ENCODE measurements around the gene KNDC1. TPM values are rescaled to one million over a fixed set of nuclear protein-coding genes. Genes with fewer than 3 reads are reported as not detected.

The KNDC1 gene
- polyA plus RNA-seq, 1 donor (not counting 4 experiments of a cell fraction or from before 2014, with no cell fraction given): 0.20 TPM

DNA sequence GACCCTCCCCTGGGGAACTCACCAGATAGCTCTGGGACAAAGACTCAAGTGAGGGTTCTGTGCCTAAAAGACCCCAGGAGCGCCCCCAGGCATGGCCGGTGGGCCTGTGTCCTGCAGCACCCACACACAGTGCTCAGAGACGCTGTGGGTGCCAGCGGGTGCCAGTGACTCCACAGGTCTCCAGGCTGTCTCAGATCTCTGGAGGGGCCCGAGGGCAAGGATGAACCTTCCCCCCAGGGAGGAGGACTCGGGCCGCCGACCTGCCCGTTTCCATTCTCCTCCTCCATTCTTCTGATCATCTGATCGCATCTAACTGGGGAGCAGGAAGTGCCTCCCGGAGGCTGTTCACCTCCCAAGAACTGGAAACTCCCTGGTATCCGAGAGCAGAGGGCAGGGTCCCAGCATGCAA lies 115.7 kb downstream of the KNDC1 start:
- peak; percentile 46 for FAIRE-seq
- Histone ChIP-seq H3K4me1 (ENCODE audit: control insufficient read depth, extremely low read depth, insufficient read depth, low read length) (peaks cover 39% of the 10 kb centered on the region), H3K4me2 (ENCODE audit: control insufficient read depth, extremely low read depth, insufficient read depth, low read depth, low read length) (peak overlapping the region; percentile 73), H3K4me3 (ENCODE audit: control insufficient read depth in 2 of 3, extremely low read depth in 1 of 3, insufficient read depth in 2 of 3, low read depth in 1 of 3, low read length in 3 of 3) (peak overlapping the region; percentile 61 to 96 (median 86)), H3K9me3 (ENCODE audit: control insufficient read depth, low read depth, low read length) (no peaks in the 10 kb centered on the region), H3K79me2 (ENCODE audit: control insufficient read depth, insufficient read depth, low read length) (peaks cover 52% of the 10 kb centered on the region), H3K9ac (ENCODE audit: control insufficient read depth, extremely low read depth, insufficient read depth, low read length) (peak overlapping the region; percentile 99), H4K20me1 (ENCODE audit: control insufficient read depth, extremely low read depth, insufficient read depth, low read length) (no peaks in the 10 kb centered on the region), H3K27ac (ENCODE audit: control insufficient read depth, insufficient read depth, low read length) (peak overlapping the region; percentile 98), H3K9me1 (ENCODE audit: control insufficient read depth, extremely low read depth, insufficient read depth, low read length) (no peaks in the 10 kb centered on the region), H2AFZ (ENCODE audit: control insufficient read depth, low read length) (no peak overlapping the region), H3K36me3 (ENCODE audit: control insufficient read depth in 2 of 2, extremely low read depth in 1 of 2, insufficient read depth in 2 of 2, low read length in 2 of 2) (peaks cover 15 to 27% of the 10 kb centered on the region in 2 experiments), H3K27me3 (ENCODE audit: control insufficient read depth, extremely low read depth, insufficient read depth, low read length) (no peaks in the 10 kb centered on the region)
- dilution Hi-C loops (cut with MboI; ENCODE audit: extremely low pct_ligation_motif_present, low sequenced_read_pairs): no loop called here
- TF ChIP-seq, protein P1, sequence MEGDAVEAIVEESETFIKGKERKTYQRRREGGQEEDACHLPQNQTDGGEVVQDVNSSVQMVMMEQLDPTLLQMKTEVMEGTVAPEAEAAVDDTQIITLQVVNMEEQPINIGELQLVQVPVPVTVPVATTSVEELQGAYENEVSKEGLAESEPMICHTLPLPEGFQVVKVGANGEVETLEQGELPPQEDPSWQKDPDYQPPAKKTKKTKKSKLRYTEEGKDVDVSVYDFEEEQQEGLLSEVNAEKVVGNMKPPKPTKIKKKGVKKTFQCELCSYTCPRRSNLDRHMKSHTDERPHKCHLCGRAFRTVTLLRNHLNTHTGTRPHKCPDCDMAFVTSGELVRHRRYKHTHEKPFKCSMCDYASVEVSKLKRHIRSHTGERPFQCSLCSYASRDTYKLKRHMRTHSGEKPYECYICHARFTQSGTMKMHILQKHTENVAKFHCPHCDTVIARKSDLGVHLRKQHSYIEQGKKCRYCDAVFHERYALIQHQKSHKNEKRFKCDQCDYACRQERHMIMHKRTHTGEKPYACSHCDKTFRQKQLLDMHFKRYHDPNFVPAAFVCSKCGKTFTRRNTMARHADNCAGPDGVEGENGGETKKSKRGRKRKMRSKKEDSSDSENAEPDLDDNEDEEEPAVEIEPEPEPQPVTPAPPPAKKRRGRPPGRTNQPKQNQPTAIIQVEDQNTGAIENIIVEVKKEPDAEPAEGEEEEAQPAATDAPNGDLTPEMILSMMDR (optimal IDR thresholded peaks at IDR 0.05 in 1 of 3, IDR thresholded peaks at IDR 0.05 in 1 of 3, conservative IDR thresholded peaks at IDR 0.05 in 1 of 3; ENCODE audit: extremely low read depth in 1 of 3, insufficient read depth in 2 of 3, low read length in 3 of 3): peak in 2 of 3 experiments; percentile 10 to 30
- TF ChIP-seq EZH2 (IDR thresholded peaks at IDR 0.05; ENCODE audit: low read length): no peak
- no peak for DNase-seq (ENCODE audit: low read depth, low spot score)

Other genes with a start within 250 kb of the KNDC1 start
- gene CFAP46, start 217.6 kb upstream of the KNDC1 start, polyA plus RNA-seq: 0.55 to 1.00 TPM (median 0.94 TPM) in 3 replicates
- not detected in 3 replicates for gene ADGRA1, start 72.3 kb upstream of the KNDC1 start, polyA plus RNA-seq
- gene UTF1, start 70.0 kb downstream of the KNDC1 start, polyA plus RNA-seq: not detected in 3 replicates
- not detected in 3 replicates for gene VENTX, start 77.6 kb downstream of the KNDC1 start, polyA plus RNA-seq
- 24.9 to 55.4 TPM (median 42.0 TPM) in 3 replicates for gene ADAM8, start 116.6 kb downstream of the KNDC1 start, polyA plus RNA-seq
- 38.0 to 55.8 TPM (median 48.2 TPM) in 3 replicates for gene TUBGCP2, start 148.7 kb downstream of the KNDC1 start, polyA plus RNA-seq
- 15.3 to 22.0 TPM (median 20.2 TPM) in 3 replicates for gene ZNF511, start 148.7 kb downstream of the KNDC1 start, polyA plus RNA-seq
- gene CALY, start 176.7 kb downstream of the KNDC1 start, polyA plus RNA-seq: not detected in 3 replicates
- not detected in 3 replicates for gene PRAP1, start 187.2 kb downstream of the KNDC1 start, polyA plus RNA-seq
- 11.3 to 15.5 TPM (median 14.2 TPM) in 3 replicates for gene FUOM, start 197.8 kb downstream of the KNDC1 start, polyA plus RNA-seq
- gene ECHS1, start 213.1 kb downstream of the KNDC1 start, polyA plus RNA-seq: 18.1 to 73.9 TPM (median 27.1 TPM) in 3 replicates
- 2.5 to 2.8 TPM (median 2.6 TPM) in 3 replicates for gene PAOX, start 219.0 kb downstream of the KNDC1 start, polyA plus RNA-seq
- 30.8 to 36.9 TPM (median 31.6 TPM) in 3 replicates for gene MTG1, start 233.9 kb downstream of the KNDC1 start, polyA plus RNA-seq